ENCODE data around the gene ETHE1.
A peak's percentile ranks its signal among the peaks of the same experiment; 100 is the strongest.
"Not testable (repeated sequence)": the region's sequence is repeated elsewhere in the genome, so short reads cannot be mapped to it uniquely, and the experiment has no call there.

Gene ETHE1

GRCh38 chr19:43527860-43528622 is 1.0 kb upstream of the ETHE1 start:
- peak overlapping the region; percentile 78 for H3K27ac ChIP-seq (ENCODE audit: low read depth, low read length)
- no peak overlapping the region for H3K9ac ChIP-seq (ENCODE audit: low read length)
- H3K4me3 ChIP-seq (ENCODE audit: low read length), result peak overlapping the region; percentile 37
- no peaks in the 10 kb centered on the region for H3K27me3 ChIP-seq (ENCODE audit: control insufficient read depth, insufficient read depth, low read length)
- no peaks in the 10 kb centered on the region for H3K36me3 ChIP-seq (ENCODE audit: control insufficient read depth, insufficient read depth, low read length)
- peaks cover 8% of the 10 kb centered on the region for H3K4me1 ChIP-seq (ENCODE audit: control insufficient read depth, insufficient read depth, low read length)

- Histone ChIP-seq H3K4me3 (ENCODE audit: low read length) (peak overlapping the region; percentile 75), H3K9ac (ENCODE audit: low read length) (peak overlapping the region; percentile 74), H3K4me1 (ENCODE audit: control insufficient read depth, insufficient read depth, low read length) (peaks cover 5% of the 10 kb centered on the region), H3K27me3 (ENCODE audit: control insufficient read depth, insufficient read depth, low read length) (no peaks in the 10 kb centered on the region), H3K36me3 (ENCODE audit: control insufficient read depth, insufficient read depth, low read length) (no peaks in the 10 kb centered on the region), H3K27ac (ENCODE audit: low read depth, low read length) (peak overlapping the region; percentile 78)
Measured at GRCh38 chr19:43525836-43526771, 897 bp downstream of the ETHE1 start.

GRCh38 chr19:43524922-43525835 is 1.8 kb downstream of the ETHE1 start:
- Histone ChIP-seq H3K36me3 (ENCODE audit: control insufficient read depth, insufficient read depth, low read length) (no peaks in the 10 kb centered on the region), H3K27me3 (ENCODE audit: control insufficient read depth, insufficient read depth, low read length) (no peaks in the 10 kb centered on the region), H3K4me3 (ENCODE audit: low read length) (peak overlapping the region; percentile 75), H3K9ac (ENCODE audit: low read length) (no peak overlapping the region), H3K27ac (ENCODE audit: low read depth, low read length) (peak overlapping the region; percentile 78), H3K4me1 (ENCODE audit: control insufficient read depth, insufficient read depth, low read length) (peaks cover 5% of the 10 kb centered on the region)

- H3K9ac ChIP-seq (ENCODE audit: low read length); H3K27ac ChIP-seq (ENCODE audit: low read depth, low read length); H3K4me3 ChIP-seq (ENCODE audit: low read length); H3K36me3 ChIP-seq (ENCODE audit: control insufficient read depth, insufficient read depth, low read length); H3K27me3 ChIP-seq (ENCODE audit: control insufficient read depth, insufficient read depth, low read length); H3K4me1 ChIP-seq (ENCODE audit: control insufficient read depth, insufficient read depth, low read length): not testable (repeated sequence)
Measured at GRCh38 chr19:43523696-43524095, 3.3 kb downstream of the ETHE1 start.

- no peaks in the 10 kb centered on the region for H3K27me3 ChIP-seq (ENCODE audit: control insufficient read depth, insufficient read depth, low read length)
- H3K9ac ChIP-seq (ENCODE audit: low read length), result no peak overlapping the region
- no peak overlapping the region for H3K27ac ChIP-seq (ENCODE audit: low read depth, low read length)
- H3K4me1 ChIP-seq (ENCODE audit: control insufficient read depth, insufficient read depth, low read length), result peaks cover 5% of the 10 kb centered on the region
- no peaks in the 10 kb centered on the region for H3K36me3 ChIP-seq (ENCODE audit: control insufficient read depth, insufficient read depth, low read length)
- no peak overlapping the region for H3K4me3 ChIP-seq (ENCODE audit: low read length)
Measured at GRCh38 chr19:43522929-43523328, 4.1 kb downstream of the ETHE1 start.

DNA sequence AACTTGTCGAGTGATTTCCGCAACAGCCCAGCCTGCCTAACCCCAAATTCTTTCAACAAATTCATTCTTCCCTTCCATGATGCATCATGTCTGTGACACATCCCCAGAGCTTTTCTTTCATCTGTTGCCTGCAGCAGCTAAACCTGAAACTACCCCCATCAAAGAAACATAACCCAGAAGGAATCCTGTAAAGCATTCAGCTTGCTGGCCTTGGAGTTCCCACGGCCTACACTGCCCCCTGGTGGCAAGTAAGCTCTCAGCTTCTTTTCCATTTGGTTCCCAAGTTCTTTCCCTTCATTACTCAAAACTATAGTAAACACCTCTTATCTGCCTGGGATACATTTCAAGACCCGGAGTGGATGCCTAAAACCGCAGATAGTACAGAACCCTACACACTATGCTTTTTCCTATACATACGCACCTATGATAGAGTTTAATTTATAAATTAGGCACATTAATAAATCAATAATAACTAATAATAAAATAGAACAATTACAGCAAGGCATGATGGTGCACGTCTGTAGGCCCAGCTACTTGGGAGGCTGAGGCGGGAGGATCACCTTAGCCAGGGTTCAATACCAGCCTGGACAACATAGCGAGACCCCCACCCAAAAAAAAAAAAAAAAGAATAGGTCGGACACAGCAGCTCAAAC is 7.4 kb downstream of the ETHE1 start:
- Histone ChIP-seq H3K9ac (ENCODE audit: low read length) (no peak overlapping the region), H3K4me3 (ENCODE audit: low read length) (no peak overlapping the region), H3K36me3 (ENCODE audit: control insufficient read depth, insufficient read depth, low read length) (no peaks in the 10 kb centered on the region), H3K27ac (ENCODE audit: low read depth, low read length) (no peak overlapping the region), H3K4me1 (ENCODE audit: control insufficient read depth, insufficient read depth, low read length) (no peaks in the 10 kb centered on the region), H3K27me3 (ENCODE audit: control insufficient read depth, insufficient read depth, low read length) (no peaks in the 10 kb centered on the region)

DNA sequence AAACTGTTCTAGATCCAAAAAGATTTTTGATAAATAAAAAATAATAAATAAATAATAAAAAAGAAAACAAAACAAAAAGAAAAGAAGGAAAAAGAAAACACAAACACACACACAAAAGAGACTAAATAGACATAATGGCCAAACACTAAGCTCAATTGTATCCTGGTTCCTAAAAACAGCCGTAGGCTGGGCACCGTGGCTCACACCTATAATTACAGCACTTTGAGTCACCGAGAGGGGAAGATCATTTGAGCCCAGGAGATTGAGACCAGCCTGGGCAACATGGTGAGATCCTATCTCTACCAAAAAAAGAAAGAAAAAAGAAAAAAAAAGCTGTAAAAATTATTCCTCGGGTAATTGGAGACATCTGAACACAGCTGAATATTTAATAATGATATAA is 8.9 kb downstream of the ETHE1 start:
- Histone ChIP-seq H3K36me3 (ENCODE audit: control insufficient read depth, insufficient read depth, low read length) (no peaks in the 10 kb centered on the region), H3K27me3 (ENCODE audit: control insufficient read depth, insufficient read depth, low read length) (no peaks in the 10 kb centered on the region), H3K27ac (ENCODE audit: low read depth, low read length) (no peak overlapping the region), H3K9ac (ENCODE audit: low read length) (no peak overlapping the region), H3K4me3 (ENCODE audit: low read length) (no peak overlapping the region), H3K4me1 (ENCODE audit: control insufficient read depth, insufficient read depth, low read length) (no peaks in the 10 kb centered on the region)

DNA sequence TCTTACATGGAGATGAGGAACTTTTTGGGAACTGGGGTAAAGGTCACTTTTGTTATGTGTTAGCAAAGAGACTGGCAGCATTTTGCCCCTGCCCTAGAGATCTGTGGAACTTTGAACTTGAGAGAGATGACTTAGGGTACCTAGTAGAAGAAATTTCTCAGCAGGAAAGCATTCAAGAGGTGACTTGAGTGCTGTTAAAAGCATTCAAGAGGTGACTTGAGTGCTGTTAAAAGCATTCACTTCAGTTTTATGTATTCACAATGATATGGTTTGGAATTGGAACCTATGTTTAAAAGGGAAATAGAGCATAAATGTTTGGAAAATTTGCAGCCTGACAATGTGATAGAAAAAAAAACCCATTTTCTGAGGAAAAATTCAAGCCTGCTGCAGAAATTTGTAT is 14.6 kb downstream of the ETHE1 start:
- not testable (repeated sequence) for H3K27ac ChIP-seq (ENCODE audit: low read depth, low read length); H3K4me1 ChIP-seq (ENCODE audit: control insufficient read depth, insufficient read depth, low read length); H3K9ac ChIP-seq (ENCODE audit: low read length); H3K27me3 ChIP-seq (ENCODE audit: control insufficient read depth, insufficient read depth, low read length); H3K4me3 ChIP-seq (ENCODE audit: low read length)
- H3K36me3 ChIP-seq (ENCODE audit: control insufficient read depth, insufficient read depth, low read length), result peaks cover 17% of the 10 kb centered on the region

DNA sequence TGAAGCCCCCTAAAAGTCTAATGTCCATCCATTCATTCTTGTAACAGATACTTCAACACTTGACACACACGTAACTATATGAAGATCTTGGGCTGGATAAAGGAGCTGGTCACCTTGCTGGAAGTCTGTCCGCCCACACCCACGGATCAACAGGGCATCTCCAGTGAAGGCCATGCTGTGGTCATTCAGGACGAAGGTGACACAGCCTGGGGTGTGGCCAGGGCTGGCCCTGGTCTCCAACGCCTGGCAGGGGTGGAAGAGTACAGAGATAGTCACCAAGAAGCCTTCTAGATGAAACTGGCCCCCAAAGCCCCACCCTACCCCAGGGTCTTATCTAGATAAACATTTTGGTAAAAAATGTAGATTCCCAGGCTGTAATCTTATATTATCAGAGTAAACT is 15.7 kb downstream of the ETHE1 start:
- H3K4me1 ChIP-seq (ENCODE audit: control insufficient read depth, insufficient read depth, low read length), result no peaks in the 10 kb centered on the region
- H3K27me3 ChIP-seq (ENCODE audit: control insufficient read depth, insufficient read depth, low read length), result no peaks in the 10 kb centered on the region
- H3K4me3 ChIP-seq (ENCODE audit: low read length), result no peak overlapping the region
- peaks cover 17% of the 10 kb centered on the region for H3K36me3 ChIP-seq (ENCODE audit: control insufficient read depth, insufficient read depth, low read length)
- H3K27ac ChIP-seq (ENCODE audit: low read depth, low read length), result no peak overlapping the region
- H3K9ac ChIP-seq (ENCODE audit: low read length), result no peak overlapping the region

DNA sequence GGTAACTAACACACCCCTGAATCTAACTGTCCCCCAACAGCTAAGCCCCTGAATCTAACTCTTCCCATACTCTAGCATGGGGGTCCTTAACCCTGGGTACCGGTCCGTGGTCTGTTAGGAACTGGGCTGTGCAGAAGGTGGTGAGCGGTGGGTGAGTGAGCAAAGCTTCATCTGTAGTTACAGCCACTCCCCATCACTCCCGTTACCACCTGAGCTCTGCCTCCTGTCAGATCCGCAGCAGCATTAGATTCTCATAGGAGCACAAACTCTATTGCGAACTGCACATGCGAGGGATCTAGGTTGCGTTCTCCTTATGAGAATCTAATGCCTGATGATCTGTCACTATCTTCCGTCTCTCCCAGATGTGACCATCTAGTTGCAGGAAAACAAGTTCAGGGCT is 16.3 kb downstream of the ETHE1 start:
- H3K36me3 ChIP-seq (ENCODE audit: control insufficient read depth, insufficient read depth, low read length), result peaks cover 17% of the 10 kb centered on the region

DNA sequence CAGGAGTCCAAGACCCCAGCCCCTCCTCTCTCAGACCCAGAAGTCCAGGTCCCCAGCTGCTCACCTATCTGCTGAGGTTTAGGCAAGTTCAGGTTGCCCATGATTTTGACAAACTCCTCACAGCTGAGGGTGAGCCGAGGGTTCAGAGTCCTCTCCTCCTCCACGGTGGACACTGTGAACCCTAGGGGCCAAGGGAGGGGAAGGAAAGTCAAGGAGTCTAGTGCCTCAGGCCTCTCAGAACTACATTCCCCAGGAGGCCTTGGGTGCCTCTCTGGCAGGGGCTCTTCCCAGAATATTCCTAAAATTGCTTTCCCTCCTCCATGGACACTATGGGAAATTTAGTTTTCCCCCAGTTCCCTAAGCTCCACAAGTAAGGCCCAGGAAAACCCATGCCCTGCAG is 19.1 kb downstream of the ETHE1 start:
- Histone ChIP-seq H3K9ac (ENCODE audit: low read length) (no peak overlapping the region), H3K4me3 (ENCODE audit: low read length) (no peak overlapping the region), H3K4me1 (ENCODE audit: control insufficient read depth, insufficient read depth, low read length) (no peaks in the 10 kb centered on the region), H3K27me3 (ENCODE audit: control insufficient read depth, insufficient read depth, low read length) (no peaks in the 10 kb centered on the region), H3K27ac (ENCODE audit: low read depth, low read length) (no peak overlapping the region), H3K36me3 (ENCODE audit: control insufficient read depth, insufficient read depth, low read length) (peaks cover 17% of the 10 kb centered on the region)

More for the DNA sequence above, 16.3 kb downstream of the ETHE1 start:
- Histone ChIP-seq H3K9ac (ENCODE audit: low read length) (no peak overlapping the region), H3K27ac (ENCODE audit: low read depth, low read length) (no peak overlapping the region), H3K4me1 (ENCODE audit: control insufficient read depth, insufficient read depth, low read length) (no peaks in the 10 kb centered on the region), H3K4me3 (ENCODE audit: low read length) (no peak overlapping the region), H3K27me3 (ENCODE audit: control insufficient read depth, insufficient read depth, low read length) (no peaks in the 10 kb centered on the region)
